GM13977 (cell line): Measurements from ENCODE around the gene MS4A8.

Experiments used
- DNase-seq: peaks from one replicate; pipeline ENCODE4 v3.0.0; 2012; ENCODE audit warnings: low spot score
- CTCF ChIP-seq: IDR thresholded peaks from 2 replicates; pipeline ENCODE4 v1.5.1; 2012; ENCODE audit warnings: mild to moderate bottlenecking, control low read depth; ENCODE audit not compliant: insufficient read depth; ENCODE audit errors: extremely low read depth, missing control alignments
- in situ Hi-C: fragments of 300-500 bp; cut with MboI; formaldehyde crosslinking; loops from one replicate; pipeline ENCODE4 v1.12.0; 2022; ENCODE audit warnings: low sequenced_read_pairs, low pct_unique_long_range_greater_than_20kb, mixed read lengths, inconsistent platforms; ENCODE audit not compliant: unreplicated experiment

Gene MS4A8

DNA sequence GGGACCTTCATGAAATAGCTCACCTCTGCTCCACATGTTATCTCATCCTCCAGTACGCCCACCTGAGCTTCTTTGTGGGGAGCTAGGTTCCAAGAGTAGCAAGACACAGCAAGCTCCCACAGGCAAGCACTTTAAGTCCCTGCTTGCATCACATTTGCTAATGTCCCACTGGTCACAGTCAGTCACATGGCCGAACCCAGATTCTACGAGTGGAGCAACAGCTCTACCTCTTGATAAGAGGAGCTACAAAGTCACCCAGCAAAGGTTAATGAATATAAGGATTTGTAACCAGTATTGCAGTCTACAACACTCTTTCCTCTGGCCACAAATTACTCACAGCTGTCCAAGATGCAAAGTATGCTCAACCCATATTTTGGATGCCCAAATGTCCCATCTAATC, 42.0 kb downstream of the MS4A8 start:
- TF ChIP-seq CTCF: no peak
- in situ Hi-C loops: no loop called here
- DNase-seq: no peak

GRCh38 chr11:60743058-60743457, 43.6 kb downstream of the MS4A8 start:
- DNase-seq: no peak
- in situ Hi-C loops: no loop called here
- TF ChIP-seq CTCF: no peak

GRCh38 chr11:60744114-60744513, 44.7 kb downstream of the MS4A8 start:
- in situ Hi-C loops: no loop called here
- TF ChIP-seq CTCF: no peak
- no peak for DNase-seq

DNA sequence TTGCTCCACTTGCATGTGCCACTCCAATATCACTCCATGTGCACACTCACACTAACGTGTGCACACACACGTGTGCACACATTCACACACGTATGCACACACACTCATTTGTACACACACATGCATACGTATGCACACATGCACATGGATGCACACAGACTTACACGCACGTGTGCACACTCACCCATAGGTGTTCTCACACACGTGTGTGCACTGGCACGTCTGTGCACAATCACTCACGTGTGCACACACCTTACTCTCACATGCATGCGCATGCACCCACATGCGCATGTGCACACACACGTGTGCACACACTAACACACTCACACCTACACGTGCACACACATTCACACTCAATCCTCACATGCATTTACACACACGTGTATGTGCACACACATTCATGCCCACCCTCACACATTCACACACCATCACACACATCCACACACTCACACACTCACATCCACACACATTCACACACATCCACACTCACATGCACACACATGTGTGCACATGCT, 48.0 kb downstream of the MS4A8 start:
- TF ChIP-seq CTCF: no peak
- no peak for DNase-seq
- in situ Hi-C loops: no loop called here

DNA sequence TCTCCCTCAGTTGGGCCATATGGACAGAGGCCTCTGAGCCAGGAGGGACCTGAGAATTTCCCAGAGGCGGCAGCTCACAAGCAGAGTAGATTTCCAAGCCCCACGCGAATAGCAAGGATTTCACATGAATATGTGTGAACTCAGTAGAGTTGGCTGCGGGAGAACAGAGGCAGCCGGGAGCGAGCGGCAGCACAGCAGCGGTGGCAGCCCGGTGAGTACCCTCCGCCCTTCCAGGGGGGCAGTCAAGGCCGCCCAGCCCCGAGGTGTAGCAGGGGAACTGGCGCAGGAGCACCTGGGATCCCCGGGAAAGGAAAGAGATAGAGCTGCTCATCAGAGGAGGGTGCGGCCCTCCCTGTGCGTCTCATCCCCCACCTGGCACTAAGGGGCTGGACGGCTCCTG, 48.8 kb downstream of the MS4A8 start:
- in situ Hi-C loops: no loop called here
- no peak for TF ChIP-seq CTCF

GRCh38 chr11:60748821-60749220, 49.4 kb downstream of the MS4A8 start:
- DNase-seq: no peak
- no peak for TF ChIP-seq CTCF
- in situ Hi-C loops: no loop called here

More for the DNA sequence above, 48.8 kb downstream of the MS4A8 start:
- DNase-seq: no peak

DNA sequence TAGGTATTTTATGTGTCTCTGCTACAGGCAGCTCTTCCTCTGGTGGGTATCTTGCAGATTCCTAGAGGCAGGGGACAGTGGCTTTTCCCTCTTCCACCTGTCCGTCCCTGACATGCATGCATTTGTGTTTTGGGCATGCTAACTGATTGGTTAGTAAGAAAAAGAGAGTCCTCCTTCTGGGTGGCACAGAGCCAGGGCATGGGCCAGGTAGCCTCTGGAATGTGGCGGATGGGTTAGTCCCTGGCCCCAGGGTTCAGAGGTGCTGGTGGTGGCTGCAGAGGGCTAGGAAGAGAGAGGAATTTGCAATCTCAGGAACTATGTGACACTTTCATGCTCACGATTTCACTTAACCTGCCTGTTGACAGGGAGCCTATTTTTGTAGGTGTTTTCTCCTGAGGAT, 51.5 kb downstream of the MS4A8 start:
- in situ Hi-C loops: loop anchor here (25.0 kb wide), 1 partner anchor 389 kb away; no protein-coding TSS in a partner anchor
- no peak for TF ChIP-seq CTCF
- no peak for DNase-seq
